Activated CD8-positive, alpha-beta memory T cell treated with anti-CD3 and anti-CD28 coated beads for 1 hour (primary cell): Measurements from ENCODE around the gene SUFU.

Experiments
- DNase-seq, 2 donors: peaks; one replicate each; pipeline ENCODE4 v3.0.0-alpha.2; 2020; ENCODE audit warnings: low read depth in 1 of 2; ENCODE audit errors: extremely low read depth in 1 of 2

Gene SUFU

GRCh38 chr10:102682416-102682815 lies 178.6 kb downstream of the SUFU start:
- DNase-seq, result no peak

- no peak for DNase-seq
Measured at GRCh38 chr10:102682981-102683380, 179.2 kb downstream of the SUFU start.
